Brain microvascular endothelial cell (primary cell): ENCODE results near the gene SACS.

Source experiments
- DNase-seq: peaks from one replicate; pipeline ENCODE4 v3.0.0-alpha.2; 2020
- H3K27ac ChIP-seq: fragments of 250-450 bp; sonication (Bioruptor Pico); 2 replicates; pipeline ENCODE4 v1.5.1; 2020; ENCODE audit warnings: mild to moderate bottlenecking, moderate library complexity
- H3K27me3 ChIP-seq: fragments of 250-450 bp; sonication (Bioruptor Pico); replicated peaks from 2 replicates; pipeline ENCODE4 v1.5.1; 2020; ENCODE audit warnings: mild to moderate bottlenecking
- H3K36me3 ChIP-seq: fragments of 250-450 bp; sonication (Bioruptor Pico); replicated peaks from 2 replicates; pipeline ENCODE4 v1.5.1; 2020; ENCODE audit warnings: mild to moderate bottlenecking
- H3K4me3 ChIP-seq: 2 replicates; pipeline ENCODE4 v1.5.1; 2011; ENCODE audit warnings: low read depth, mild to moderate bottlenecking, control low read depth, low read length, moderate library complexity
- in situ Hi-C: cut with HindIII; loops from 2 replicates; pipeline ENCODE4 v1.10.0; 2017; ENCODE audit warnings: low sequenced_read_pairs, low pct_ligation_motif_present
- TF ChIP-seq, protein P1 (sequence below): IDR thresholded peaks from 2 replicates; pipeline ENCODE4 v1.5.1; 2011; ENCODE audit warnings: low read depth, mild to moderate bottlenecking, moderate library complexity, low read length, control low read depth, inconsistent platforms; ENCODE audit errors: missing control alignments

SACS gene

DNA sequence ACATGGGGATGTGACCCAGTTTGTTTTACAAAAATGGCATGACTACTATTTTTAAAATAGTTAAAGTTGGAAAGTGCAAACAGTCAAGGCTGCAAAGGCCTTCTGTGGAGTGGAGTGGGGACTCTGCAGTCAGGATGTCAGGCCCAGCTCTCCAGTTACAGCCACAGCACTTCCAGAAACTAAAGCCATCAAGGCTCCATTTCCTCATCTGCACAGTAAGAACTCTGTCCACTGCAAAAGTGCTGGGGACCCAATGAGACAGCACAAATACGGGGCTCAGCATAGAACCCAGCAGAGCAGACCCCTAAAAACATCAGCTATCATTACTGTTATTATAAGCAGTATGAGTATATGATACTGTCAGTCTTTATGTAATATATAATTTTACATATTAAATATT, 73.6 kb downstream of the SACS start:
- H3K27ac ChIP-seq: no peak overlapping the region
- TF ChIP-seq, protein P1, sequence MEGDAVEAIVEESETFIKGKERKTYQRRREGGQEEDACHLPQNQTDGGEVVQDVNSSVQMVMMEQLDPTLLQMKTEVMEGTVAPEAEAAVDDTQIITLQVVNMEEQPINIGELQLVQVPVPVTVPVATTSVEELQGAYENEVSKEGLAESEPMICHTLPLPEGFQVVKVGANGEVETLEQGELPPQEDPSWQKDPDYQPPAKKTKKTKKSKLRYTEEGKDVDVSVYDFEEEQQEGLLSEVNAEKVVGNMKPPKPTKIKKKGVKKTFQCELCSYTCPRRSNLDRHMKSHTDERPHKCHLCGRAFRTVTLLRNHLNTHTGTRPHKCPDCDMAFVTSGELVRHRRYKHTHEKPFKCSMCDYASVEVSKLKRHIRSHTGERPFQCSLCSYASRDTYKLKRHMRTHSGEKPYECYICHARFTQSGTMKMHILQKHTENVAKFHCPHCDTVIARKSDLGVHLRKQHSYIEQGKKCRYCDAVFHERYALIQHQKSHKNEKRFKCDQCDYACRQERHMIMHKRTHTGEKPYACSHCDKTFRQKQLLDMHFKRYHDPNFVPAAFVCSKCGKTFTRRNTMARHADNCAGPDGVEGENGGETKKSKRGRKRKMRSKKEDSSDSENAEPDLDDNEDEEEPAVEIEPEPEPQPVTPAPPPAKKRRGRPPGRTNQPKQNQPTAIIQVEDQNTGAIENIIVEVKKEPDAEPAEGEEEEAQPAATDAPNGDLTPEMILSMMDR: no peak
- H3K27me3 ChIP-seq: no peaks in the 10 kb centered on the region
- peaks cover 61% of the 10 kb centered on the region for H3K36me3 ChIP-seq
- H3K4me3 ChIP-seq: no peak overlapping the region
- in situ Hi-C loops: no loop called here
- DNase-seq: no peak

DNA sequence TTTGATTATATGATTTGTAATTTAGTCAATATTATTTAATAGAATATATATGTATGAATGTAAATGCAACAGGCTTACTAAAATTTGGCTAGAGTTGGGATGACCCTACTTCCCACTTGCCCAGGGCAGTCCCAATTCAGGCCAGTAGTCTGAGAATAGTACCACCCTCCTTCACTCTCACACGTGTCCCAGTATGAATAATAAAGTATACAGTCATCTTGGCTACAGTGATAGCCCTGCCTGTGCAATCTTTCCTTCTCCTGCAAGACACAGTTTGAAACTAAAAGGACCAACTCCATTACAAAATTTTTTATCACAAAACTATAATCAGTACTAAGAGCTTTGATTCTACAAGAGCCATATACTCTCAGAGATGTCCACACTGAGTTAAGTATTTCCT, 76.2 kb downstream of the SACS start:
- TF ChIP-seq, protein P1: no peak
- peak; percentile 21 for DNase-seq
- Histone ChIP-seq H3K27ac (no peak overlapping the region), H3K27me3 (no peaks in the 10 kb centered on the region), H3K4me3 (no peak overlapping the region), H3K36me3 (peaks cover 56% of the 10 kb centered on the region)
- in situ Hi-C loops: no loop called here

- no peak overlapping the region for H3K4me3 ChIP-seq
- DNase-seq: no peak
- H3K27me3 ChIP-seq: no peaks in the 10 kb centered on the region
- H3K36me3 ChIP-seq: peaks cover 63% of the 10 kb centered on the region
- TF ChIP-seq, protein P1: no peak
- in situ Hi-C loops: no loop called here
- H3K27ac ChIP-seq: no peak overlapping the region
Measured at GRCh38 chr13:23356368-23356767, 77.1 kb downstream of the SACS start.

DNA sequence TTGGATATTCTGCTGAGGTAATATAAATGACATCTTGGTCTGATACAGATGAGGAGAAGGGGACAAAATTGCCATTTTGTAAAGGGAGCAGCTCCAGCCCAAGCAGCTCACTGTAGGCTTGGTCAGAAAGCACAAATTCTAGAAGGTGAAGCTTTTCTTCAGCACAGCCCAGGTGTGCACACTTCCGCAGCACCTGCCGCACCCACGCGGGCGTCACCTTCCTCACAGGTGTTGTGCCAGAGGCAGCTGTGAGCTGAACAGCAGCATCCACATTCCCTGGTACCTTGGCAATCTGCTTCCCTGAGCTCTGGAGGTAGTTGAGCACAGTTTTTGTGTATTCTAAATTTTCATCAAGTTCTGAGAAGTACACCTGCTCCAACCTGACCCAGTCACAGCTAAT, 79.0 kb downstream of the SACS start:
- no peak for DNase-seq
- Histone ChIP-seq H3K27ac (no peak overlapping the region), H3K36me3 (peaks cover 64% of the 10 kb centered on the region), H3K4me3 (no peak overlapping the region), H3K27me3 (no peaks in the 10 kb centered on the region)
- TF ChIP-seq, protein P1: no peak
- in situ Hi-C loops: no loop called here

DNA sequence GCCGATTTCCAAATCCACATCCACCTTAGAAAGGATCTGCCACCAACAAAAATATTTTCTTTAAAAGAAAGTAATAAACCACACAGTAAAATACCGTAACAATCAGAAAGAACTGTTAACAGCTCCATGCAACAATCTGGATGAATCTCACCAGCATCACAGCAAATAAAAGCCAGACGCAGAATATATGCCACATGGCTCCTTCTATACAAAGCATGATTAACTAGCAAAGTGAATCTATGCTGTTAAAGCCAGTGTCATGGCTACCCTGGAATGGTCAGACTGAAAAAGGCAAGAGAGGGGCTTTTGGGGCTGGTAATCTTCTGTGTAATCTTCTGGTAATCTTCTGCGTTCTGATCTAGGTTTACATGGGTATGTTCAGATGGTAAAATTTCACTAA, 81.3 kb downstream of the SACS start:
- no peaks in the 10 kb centered on the region for H3K27me3 ChIP-seq
- peaks cover 64% of the 10 kb centered on the region for H3K36me3 ChIP-seq
- in situ Hi-C loops: no loop called here
- TF ChIP-seq, protein P1: no peak
- no peak for DNase-seq
- no peak overlapping the region for H3K4me3 ChIP-seq
- no peak overlapping the region for H3K27ac ChIP-seq

GRCh38 chr13:23350009-23350408, 83.5 kb downstream of the SACS start:
- TF ChIP-seq, protein P1: no peak
- Histone ChIP-seq H3K27ac (no peak overlapping the region), H3K36me3 (peaks cover 53% of the 10 kb centered on the region), H3K27me3 (no peaks in the 10 kb centered on the region), H3K4me3 (no peak overlapping the region)
- in situ Hi-C loops: no loop called here
- DNase-seq: no peak
